Activated naive CD4-positive, alpha-beta T cell treated with anti-CD3 and anti-CD28 coated beads, Interleukin-2, amount 50 U/mL, for 24 hours (primary cell): ENCODE data around the gene FRAT2.

Experiments used
- H3K27ac Mint-ChIP-seq: one replicate; pipeline ENCODE4 v1.8.0; 2021; ENCODE audit warnings: mild to moderate bottlenecking, mixed read lengths
- H3K27me3 Mint-ChIP-seq: one replicate; pipeline ENCODE4 v1.8.0; 2021; ENCODE audit warnings: mixed read lengths
- H3K36me3 Mint-ChIP-seq: one replicate; pipeline ENCODE4 v1.8.0; 2021; ENCODE audit warnings: mixed read lengths
- H3K4me1 Mint-ChIP-seq: one replicate; pipeline ENCODE4 v1.8.0; 2021; ENCODE audit warnings: mixed read lengths
- H3K4me3 Mint-ChIP-seq: one replicate; pipeline ENCODE4 v1.8.0; 2021; ENCODE audit warnings: mild to moderate bottlenecking, mixed read lengths
- H3K9me3 Mint-ChIP-seq: one replicate; pipeline ENCODE4 v1.8.0; 2021; ENCODE audit warnings: mixed read lengths

Gene FRAT2

GRCh38 chr10:97320480-97321031, 14.0 kb downstream of the FRAT2 start:
- Mint-ChIP-seq H3K27ac (peak overlapping the region; percentile 60), H3K36me3 (no peaks in the 10 kb centered on the region), H3K4me1 (peaks cover 32% of the 10 kb centered on the region), H3K27me3 (no peaks in the 10 kb centered on the region), H3K4me3 (peak overlapping the region; percentile 95), H3K9me3 (no peaks in the 10 kb centered on the region)

GRCh38 chr10:97319671-97320479, 14.7 kb downstream of the FRAT2 start:
- H3K9me3 Mint-ChIP-seq: no peaks in the 10 kb centered on the region
- peak overlapping the region; percentile 95 for H3K4me3 Mint-ChIP-seq
- peaks cover 32% of the 10 kb centered on the region for H3K4me1 Mint-ChIP-seq
- peak overlapping the region; percentile 60 for H3K27ac Mint-ChIP-seq
- no peaks in the 10 kb centered on the region for H3K36me3 Mint-ChIP-seq
- H3K27me3 Mint-ChIP-seq: no peaks in the 10 kb centered on the region

- no peaks in the 10 kb centered on the region for H3K27me3 Mint-ChIP-seq
- H3K9me3 Mint-ChIP-seq: no peaks in the 10 kb centered on the region
- no peaks in the 10 kb centered on the region for H3K36me3 Mint-ChIP-seq
- peak within 1 kb of the TSS; percentile 99 for H3K27ac Mint-ChIP-seq
- H3K4me1 Mint-ChIP-seq: peaks cover 32% of the 10 kb centered on the region
- H3K4me3 Mint-ChIP-seq: peak within 1 kb of the TSS; percentile 98
These were observed 15.5 kb downstream of the FRAT2 start, which contains the start of gene FRAT1 for GRCh38 chr10:97318772-97319651. FRAT1 (plus strand) TSS chr10:97319271; CDS start chr10:97319454, 183 bp downstream.

- no peaks in the 10 kb centered on the region for H3K9me3 Mint-ChIP-seq
- no peak overlapping the region for H3K27ac Mint-ChIP-seq
- H3K4me1 Mint-ChIP-seq: peaks cover 9% of the 10 kb centered on the region
- no peaks in the 10 kb centered on the region for H3K27me3 Mint-ChIP-seq
- no peaks in the 10 kb centered on the region for H3K36me3 Mint-ChIP-seq
- H3K4me3 Mint-ChIP-seq: no peak overlapping the region
These were observed 19.9 kb downstream of the FRAT2 start for GRCh38 chr10:97314671-97315070.

- H3K9me3 Mint-ChIP-seq: no peaks in the 10 kb centered on the region
- H3K4me3 Mint-ChIP-seq: no peak overlapping the region
- H3K27ac Mint-ChIP-seq: no peak overlapping the region
- peaks cover 3% of the 10 kb centered on the region for H3K4me1 Mint-ChIP-seq
- H3K36me3 Mint-ChIP-seq: no peaks in the 10 kb centered on the region
- H3K27me3 Mint-ChIP-seq: no peaks in the 10 kb centered on the region
These were observed 21.6 kb downstream of the FRAT2 start for GRCh38 chr10:97312897-97313296.

GRCh38 chr10:97311111-97311626, 23.4 kb downstream of the FRAT2 start:
- no peak overlapping the region for H3K4me3 Mint-ChIP-seq
- H3K27me3 Mint-ChIP-seq: no peaks in the 10 kb centered on the region
- no peaks in the 10 kb centered on the region for H3K9me3 Mint-ChIP-seq
- no peak overlapping the region for H3K27ac Mint-ChIP-seq
- no peaks in the 10 kb centered on the region for H3K36me3 Mint-ChIP-seq
- H3K4me1 Mint-ChIP-seq: no peaks in the 10 kb centered on the region

- Mint-ChIP-seq H3K27ac (no peak overlapping the region), H3K36me3 (no peaks in the 10 kb centered on the region), H3K4me3 (no peak overlapping the region), H3K27me3 (no peaks in the 10 kb centered on the region), H3K9me3 (no peaks in the 10 kb centered on the region), H3K4me1 (no peaks in the 10 kb centered on the region)
These were observed 26.4 kb downstream of the FRAT2 start for GRCh38 chr10:97307866-97308780.

GRCh38 chr10:97307441-97307840, 27.1 kb downstream of the FRAT2 start:
- Mint-ChIP-seq H3K27me3 (no peaks in the 10 kb centered on the region), H3K4me1 (no peaks in the 10 kb centered on the region), H3K4me3 (no peak overlapping the region), H3K27ac (no peak overlapping the region), H3K9me3 (no peaks in the 10 kb centered on the region), H3K36me3 (no peaks in the 10 kb centered on the region)

- H3K4me3 Mint-ChIP-seq: no peak overlapping the region
- H3K4me1 Mint-ChIP-seq: no peaks in the 10 kb centered on the region
- no peaks in the 10 kb centered on the region for H3K27me3 Mint-ChIP-seq
- no peak overlapping the region for H3K27ac Mint-ChIP-seq
- H3K9me3 Mint-ChIP-seq: no peaks in the 10 kb centered on the region
- H3K36me3 Mint-ChIP-seq: no peaks in the 10 kb centered on the region
These were observed 32.3 kb downstream of the FRAT2 start for GRCh38 chr10:97302088-97302791.

GRCh38 chr10:97300980-97301379, 33.5 kb downstream of the FRAT2 start:
- Mint-ChIP-seq H3K27ac (no peak overlapping the region), H3K27me3 (no peaks in the 10 kb centered on the region), H3K36me3 (no peaks in the 10 kb centered on the region), H3K4me3 (no peak overlapping the region), H3K9me3 (no peaks in the 10 kb centered on the region), H3K4me1 (no peaks in the 10 kb centered on the region)

GRCh38 chr10:97298223-97298571, 36.3 kb downstream of the FRAT2 start:
- no peaks in the 10 kb centered on the region for H3K9me3 Mint-ChIP-seq
- no peaks in the 10 kb centered on the region for H3K36me3 Mint-ChIP-seq
- H3K4me1 Mint-ChIP-seq: no peaks in the 10 kb centered on the region
- H3K4me3 Mint-ChIP-seq: no peak overlapping the region
- H3K27ac Mint-ChIP-seq: no peak overlapping the region
- H3K27me3 Mint-ChIP-seq: no peaks in the 10 kb centered on the region

- no peaks in the 10 kb centered on the region for H3K27me3 Mint-ChIP-seq
- no peak overlapping the region for H3K4me3 Mint-ChIP-seq
- no peak overlapping the region for H3K27ac Mint-ChIP-seq
- no peaks in the 10 kb centered on the region for H3K9me3 Mint-ChIP-seq
- peaks cover 3% of the 10 kb centered on the region for H3K4me1 Mint-ChIP-seq
- H3K36me3 Mint-ChIP-seq: no peaks in the 10 kb centered on the region
These were observed 36.8 kb downstream of the FRAT2 start for GRCh38 chr10:97297556-97298222.

- H3K4me3 Mint-ChIP-seq: peak overlapping the region; percentile 89
- H3K27me3 Mint-ChIP-seq: no peaks in the 10 kb centered on the region
- H3K4me1 Mint-ChIP-seq: peaks cover 25% of the 10 kb centered on the region
- peak overlapping the region; percentile 94 for H3K27ac Mint-ChIP-seq
- H3K36me3 Mint-ChIP-seq: peaks cover 2% of the 10 kb centered on the region
- no peaks in the 10 kb centered on the region for H3K9me3 Mint-ChIP-seq
These were observed 41.7 kb downstream of the FRAT2 start for GRCh38 chr10:97292862-97293198.
